CD4-positive, alpha-beta T cell treated with Interleukin-10 for 1 hour (primary cell): ENCODE data around the gene MRRF.
"Not testable (repeated sequence)": the region's sequence is repeated elsewhere in the genome, so short reads cannot be mapped to it uniquely, and the experiment has no call there.

ENCODE experiments used
- DNase-seq: peaks from one replicate; pipeline ENCODE4 v3.0.0-alpha.2; 2020

Gene MRRF

DNA sequence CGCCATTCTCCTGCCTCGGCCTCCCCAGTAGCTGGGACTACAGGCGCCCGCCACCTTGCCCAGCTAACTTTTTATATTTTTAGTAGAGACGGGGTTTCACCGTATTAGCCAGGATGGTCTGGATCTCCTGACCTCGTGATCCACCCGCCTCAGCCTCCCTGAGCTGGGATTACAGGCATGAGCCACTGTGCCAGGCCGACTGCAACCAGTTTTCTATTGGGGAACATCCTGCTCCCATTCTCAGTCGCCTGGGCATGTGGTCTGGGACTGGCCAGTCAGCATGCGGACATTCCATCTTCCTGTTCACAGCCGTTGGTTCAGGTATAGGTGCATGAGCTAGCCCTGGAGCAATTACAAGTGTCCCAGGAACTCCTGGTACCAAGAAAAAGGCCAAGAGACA lies 98.4 kb downstream of the MRRF start:
- not testable (repeated sequence) for DNase-seq

DNA sequence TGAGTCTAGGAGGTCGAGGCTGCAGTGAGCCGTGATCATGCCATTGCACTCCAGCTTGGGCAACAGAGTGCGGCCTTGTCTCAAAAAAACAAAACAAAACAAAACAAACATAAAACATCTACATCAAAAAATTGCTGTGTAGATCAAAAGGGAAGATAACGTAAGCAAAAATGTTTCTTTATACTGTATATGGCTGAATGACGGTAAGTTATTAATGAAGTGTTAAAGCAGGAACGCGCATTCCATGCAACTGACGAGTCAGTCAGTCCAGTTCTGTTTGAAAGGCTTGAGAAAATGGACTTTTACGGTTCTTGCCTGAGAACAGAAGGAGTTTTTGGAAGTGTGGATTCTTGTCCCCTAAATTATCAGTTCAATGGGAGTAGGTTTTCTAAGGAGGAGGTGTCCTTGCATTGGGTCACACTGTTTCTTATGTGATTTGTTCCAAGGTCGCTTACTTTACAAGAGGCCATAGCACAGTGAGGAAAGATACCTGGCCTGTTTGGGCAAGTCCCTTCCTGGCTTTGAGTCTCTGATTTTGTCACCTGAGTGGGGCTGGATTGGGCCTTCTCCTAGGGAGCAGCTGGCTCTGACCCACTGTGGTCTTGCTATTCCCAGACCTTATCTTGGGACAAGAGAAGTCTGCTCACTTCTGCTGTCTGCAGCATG lies 99.6 kb downstream of the MRRF start:
- no peak for DNase-seq

DNA sequence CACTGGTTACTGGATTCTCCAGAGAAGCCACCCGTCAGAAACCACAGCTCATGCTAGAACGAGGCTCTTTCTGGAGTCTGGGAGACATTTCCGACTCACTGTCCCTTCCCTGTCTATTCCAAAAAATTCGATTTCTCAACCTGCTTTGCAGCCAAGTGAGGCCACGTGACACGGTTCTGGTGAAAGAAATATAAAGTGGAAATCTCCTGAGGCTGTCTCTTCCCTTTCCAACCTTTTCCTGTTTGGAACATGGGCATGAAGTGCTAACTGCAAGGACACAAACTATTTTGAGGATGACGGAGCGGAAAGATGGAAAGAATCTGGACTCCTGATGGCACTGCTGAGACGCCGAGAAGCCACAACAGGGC lies 100.1 kb downstream of the MRRF start:
- DNase-seq: no peak

DNA sequence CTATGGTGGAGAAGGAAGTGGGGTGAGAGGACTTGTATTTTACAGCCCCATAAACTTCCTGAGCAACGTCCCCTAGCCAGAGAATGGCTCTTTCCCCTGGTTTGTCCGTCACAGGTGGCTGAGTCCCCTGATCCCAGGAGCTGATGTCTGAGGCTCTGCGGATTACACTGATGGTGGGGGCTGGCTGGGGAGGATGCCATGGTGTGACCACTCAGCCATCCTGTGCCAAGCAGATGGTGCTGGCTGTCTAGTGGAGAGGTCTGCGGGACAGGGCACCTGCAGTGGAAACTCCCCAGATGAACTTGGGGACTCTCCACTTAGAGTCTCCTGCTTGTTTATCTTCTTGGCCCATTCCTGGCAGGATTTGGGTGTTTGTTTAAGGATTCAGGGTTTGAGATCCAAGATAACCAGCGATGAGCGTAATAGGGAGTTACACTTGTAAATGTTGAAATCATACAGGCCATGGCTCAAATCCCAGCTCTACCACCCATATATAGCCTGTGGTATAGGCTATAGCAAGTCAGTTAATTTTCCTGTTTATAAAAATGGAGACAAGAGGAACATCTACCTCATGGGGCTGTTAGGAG lies 101.5 kb downstream of the MRRF start:
- DNase-seq: no peak

DNA sequence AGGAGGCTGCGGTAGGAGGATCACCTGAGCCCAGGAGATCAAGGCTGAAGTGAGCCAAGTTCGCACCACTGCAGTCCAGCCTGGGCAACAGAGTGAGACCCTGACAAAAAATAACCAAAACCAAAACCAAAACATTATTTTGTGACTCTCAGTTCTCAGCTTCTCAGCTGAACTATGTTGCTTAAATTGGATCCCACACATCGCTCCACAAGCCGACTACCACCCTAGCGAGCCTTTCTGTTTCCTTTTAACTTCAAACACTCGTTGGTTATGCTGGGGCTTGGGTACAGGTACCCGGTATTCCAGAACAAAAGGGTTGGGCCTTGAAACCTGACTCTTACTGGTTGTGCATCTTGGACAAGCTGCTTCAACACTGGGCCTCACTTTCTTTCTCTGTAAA lies 102.4 kb downstream of the MRRF start:
- DNase-seq: no peak

DNA sequence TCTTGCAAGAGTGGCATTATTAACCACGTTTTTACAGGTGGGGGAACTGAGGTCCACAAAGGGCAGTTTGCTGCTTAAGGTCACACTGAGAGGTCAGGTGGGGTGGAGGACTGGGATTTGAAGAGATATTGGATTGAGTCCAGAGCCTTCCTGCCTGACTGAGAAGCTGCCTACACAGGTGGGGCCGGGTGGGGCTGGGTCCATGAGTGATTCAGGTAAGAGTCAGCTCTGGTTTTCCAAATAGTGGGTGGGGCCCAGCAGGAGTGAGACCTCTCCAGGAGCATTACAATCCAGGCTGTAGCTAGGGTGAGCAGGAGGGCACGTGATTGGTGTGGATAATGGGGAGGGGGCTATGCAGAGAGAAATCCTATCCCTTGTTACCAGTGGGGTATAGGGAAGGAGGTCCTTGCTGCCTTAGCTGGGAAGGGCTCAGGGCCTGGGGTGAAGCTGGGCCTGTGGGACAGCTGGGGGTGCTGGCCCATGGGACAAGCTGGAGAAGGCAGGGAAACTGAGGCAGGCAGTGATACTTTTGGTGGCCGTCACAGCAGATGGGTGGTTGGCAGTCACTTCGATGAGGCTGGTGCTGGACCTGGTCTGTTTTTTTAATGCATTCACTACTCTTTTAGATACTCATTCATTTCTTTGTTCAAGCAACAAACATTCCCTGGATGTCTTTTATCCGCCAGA lies 103.2 kb downstream of the MRRF start:
- no peak for DNase-seq

DNA sequence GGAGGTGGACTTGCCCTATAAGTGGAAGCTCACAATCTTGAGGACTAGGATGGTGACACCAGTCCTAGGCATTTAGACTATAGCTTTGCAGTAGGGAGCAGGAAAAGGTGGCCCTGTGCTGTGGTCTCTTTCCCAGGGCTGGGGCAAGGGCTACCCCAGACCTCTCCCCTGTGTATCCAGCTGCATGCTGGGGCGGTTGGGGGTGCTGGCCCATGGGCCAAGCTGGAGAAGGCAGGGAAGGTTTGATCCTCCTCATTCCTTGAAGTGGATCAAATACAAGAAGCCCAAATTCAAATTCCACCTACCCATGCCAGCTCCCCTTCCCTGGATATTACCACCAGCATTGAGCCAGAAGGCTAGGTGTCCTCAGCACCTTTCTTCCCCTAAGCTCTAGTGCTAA lies 104.0 kb downstream of the MRRF start:
- DNase-seq: no peak

DNA sequence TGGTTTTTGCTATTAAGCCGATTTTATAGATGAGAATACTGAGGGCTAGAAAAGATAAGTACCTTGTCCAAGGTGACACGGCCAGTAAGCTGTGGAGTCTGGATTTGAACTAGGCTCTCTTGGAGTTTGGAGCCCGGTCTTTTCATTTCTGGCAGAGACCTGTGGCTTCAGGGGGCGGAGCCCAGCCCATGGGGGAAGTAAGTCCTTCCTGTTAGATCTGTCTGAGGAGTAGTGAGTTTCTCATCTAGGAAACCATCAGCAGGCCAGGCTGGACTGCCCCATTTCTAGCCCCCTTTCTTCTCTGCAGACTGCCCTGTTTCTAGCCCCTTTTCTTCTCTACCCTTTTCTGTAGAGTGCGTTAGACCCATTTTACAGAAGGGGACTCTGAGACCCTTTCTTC lies 105.6 kb downstream of the MRRF start:
- DNase-seq: no peak

DNA sequence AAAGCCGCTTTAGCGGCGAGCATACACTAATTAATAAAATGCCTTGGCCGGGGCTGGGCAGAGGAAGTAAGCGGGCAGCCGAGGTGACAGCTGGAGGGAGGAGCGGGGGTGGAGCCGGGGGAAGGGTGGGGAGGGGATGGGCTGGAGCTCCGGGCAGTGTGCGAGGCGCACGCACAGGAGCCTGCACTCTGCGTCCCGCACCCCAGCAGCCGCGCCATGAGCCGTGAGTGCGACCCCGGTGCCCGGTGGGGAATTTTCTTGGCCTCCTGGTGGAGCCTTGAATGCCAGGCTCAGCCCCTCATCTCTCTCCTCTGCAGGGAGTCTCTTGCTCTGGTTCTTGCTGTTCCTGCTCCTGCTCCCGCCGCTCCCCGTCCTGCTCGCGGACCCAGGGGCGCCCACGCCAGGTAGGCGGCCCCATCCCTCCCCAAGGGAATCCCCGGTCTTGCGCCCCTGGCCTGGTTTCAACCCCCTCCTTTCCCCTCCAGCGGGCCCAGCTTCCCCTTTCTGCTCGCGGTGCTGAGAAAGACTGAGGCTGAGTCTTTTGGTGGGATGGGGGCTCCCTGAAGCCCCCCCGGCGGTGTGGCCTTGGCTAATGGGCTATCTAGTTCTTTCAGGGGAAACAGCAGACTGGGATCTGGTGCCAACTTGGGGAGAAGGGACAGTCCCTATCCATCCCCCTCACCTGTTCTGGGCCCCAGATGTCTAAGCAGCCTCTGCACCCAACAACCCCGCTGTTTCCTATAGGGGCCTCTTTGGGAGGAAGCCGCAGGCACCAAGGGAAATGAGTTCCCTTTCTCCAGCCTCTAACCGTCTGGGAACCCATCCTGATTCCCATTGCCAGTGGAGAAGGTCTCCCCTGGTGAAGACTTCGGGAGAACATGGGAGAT lies 106.4 kb downstream of the MRRF start, which contains the start of gene PTGS1:
TSS of gene PTGS1 (plus strand) at position 156 of the 887 bp plus-strand sequence. CDS start at position 217, 61 bp downstream.
- DNase-seq: no peak

DNA sequence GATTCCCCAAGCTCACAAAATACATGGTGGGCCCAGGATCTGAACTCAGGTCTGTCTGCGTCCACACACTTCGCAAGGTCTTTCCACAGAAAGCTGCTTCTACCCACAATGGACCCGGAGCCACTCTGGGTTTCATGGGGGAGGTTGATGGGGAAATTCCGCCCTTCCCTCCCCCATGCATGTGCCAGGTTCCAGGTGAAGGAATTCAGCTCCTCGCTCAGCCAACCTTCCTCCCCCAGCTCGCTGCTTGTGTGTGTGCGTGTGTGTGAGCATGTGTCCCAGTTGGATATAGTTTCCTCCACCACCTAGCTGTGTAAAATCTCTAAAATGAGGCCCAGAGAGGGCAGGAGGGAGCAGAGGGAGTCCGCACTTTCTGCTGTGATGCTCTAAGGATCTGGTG lies 107.2 kb downstream of the MRRF start:
- DNase-seq: no peak

DNA sequence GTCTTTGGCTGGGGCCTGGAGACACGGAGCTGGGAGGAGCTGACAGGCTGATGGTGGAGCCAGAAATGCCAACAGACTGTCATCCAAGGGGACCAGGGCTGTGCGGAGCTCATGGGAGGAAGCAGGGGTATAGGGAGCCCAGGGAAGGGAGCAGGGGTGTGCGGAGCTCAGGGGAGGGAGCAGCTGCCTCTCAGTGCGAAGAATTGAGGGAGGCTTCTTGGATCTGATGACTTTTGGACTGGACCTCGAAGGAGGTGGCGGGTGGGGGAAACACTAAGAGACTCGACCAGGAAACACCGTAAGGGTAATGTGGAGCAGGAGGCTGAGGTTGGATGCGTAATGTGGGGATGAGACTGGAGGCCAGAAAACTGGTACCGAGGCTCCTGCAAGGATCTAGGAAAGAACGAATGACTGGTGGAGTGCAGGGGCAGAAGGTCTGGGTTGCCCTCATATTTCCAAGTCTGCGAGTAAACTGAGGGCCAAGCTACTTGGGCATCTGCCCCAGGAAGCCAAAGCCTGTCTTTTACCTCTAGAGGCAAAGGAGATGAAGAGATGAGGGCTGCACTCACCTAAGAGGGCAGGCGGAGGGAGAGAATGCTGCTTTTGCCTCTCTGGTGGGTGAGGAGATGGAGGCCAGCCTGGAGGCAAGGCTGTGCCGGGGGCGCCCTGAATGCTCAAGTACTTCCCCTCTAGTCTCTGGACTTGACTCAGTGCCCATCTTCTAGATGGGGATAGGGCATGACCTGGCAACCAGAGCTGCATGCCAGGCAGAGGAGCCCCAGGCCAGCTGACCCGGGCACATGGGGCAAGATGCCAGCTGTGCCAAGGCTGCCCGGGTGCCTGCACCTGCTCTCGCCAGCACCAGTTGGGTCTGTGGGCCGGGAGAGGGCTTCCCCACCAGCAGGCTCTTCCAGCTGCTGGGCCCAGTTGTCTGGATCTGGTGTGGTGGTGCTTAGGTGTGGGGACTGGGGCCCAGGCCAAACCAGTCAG lies 108.5 kb downstream of the MRRF start:
- no peak for DNase-seq

DNA sequence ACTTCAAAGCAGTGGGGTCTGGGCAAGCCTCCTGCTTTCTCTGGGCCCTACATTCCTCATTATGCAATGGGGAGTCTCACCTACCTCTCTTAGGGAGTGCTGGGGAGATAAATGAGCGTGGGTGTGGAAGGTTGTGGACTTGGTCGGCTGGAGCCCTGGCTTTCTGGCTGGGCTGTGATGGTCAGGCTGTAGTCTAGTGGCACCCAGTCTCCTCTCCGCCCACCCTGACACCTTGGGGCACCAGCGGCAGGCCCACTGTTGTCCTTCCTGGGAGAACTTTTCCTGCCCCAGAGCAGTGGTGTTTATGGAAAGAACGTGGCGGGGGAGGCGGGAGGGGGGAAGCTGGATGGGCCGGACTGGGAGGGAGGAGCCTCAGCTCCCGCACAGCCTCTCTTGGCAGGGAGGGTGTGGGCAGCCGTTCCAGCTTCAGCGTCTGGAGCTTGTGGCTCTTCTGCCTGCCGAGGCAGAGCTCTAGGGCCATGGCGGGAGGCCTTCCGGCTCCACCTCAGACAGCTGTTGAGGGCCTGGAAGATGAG lies 110.3 kb downstream of the MRRF start:
- no peak for DNase-seq

DNA sequence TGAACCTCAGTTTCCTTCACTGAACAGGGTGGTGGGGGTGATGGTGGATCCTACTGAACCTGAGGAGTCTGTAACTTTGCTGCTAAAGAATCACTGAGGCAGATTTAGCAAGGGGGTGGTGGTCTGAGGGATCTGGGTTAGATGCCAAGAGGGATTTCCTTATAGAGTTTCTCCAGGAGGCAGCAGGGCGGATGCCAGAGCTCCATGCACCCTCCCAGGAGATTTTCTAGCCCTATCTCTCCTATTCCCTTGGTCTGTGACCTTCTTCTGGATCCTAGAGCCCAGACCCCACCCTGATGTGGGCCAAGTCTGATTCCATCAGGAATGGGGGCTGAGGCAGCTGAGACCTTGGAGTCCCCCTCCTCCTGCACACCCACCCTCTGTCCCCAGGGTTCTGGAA lies 112.1 kb downstream of the MRRF start:
- DNase-seq: no peak

DNA sequence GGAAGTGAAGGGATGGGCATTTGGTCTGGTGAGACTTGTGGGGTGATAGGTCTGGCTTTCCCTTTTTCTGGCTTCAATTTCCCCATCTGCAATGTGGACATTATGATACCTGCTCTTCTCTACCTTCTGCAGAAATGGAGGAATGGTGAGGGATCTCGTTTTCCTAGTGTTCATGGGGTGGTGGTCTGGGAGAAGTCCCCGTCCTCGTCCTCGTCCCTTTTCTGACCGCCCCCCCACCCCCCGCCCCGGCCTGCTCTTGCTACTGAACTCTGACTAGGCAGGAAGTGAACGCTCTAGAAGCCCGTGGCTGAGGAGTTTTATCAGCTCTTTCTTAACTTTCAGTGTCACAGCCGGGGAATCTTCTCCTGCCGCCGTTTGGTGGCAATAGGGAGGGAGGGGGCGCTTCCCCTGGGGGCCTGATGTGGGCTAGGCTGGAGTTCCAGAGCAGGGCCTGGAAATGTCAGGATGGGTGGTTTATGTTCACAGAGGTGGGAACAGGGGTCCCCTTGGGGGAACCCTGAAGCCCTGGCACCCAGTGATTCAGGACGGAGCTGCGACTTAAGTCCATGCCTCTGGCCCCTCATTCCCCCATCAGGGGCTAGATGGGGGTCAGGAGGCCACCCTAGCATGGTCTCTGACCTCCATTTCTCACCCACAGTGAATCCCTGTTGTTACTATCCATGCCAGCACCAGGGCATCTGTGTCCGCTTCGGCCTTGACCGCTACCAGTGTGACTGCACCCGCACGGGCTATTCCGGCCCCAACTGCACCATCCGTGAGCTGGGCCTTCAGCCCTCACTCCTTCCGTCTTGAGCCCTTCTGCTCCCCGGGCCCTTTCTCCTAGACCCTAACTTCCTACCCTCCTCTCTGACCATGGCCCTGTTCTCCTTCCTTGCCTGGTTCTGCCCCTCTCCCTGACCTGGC lies 112.8 kb downstream of the MRRF start:
- no peak for DNase-seq

DNA sequence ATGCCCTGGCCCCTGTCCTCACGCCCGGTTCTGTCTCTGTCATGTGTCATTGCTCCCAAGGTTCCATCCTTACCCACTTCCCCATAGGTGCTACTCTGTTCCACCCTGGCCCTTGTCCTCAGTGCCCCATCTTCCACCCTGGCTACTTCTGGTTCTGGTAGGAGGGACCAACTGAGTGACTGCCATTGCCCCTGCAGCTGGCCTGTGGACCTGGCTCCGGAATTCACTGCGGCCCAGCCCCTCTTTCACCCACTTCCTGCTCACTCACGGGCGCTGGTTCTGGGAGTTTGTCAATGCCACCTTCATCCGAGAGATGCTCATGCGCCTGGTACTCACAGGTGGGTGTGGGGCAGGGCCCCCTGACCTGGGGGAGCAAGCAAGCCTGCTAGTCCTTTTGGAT lies 113.6 kb downstream of the MRRF start:
- no peak for DNase-seq

DNA sequence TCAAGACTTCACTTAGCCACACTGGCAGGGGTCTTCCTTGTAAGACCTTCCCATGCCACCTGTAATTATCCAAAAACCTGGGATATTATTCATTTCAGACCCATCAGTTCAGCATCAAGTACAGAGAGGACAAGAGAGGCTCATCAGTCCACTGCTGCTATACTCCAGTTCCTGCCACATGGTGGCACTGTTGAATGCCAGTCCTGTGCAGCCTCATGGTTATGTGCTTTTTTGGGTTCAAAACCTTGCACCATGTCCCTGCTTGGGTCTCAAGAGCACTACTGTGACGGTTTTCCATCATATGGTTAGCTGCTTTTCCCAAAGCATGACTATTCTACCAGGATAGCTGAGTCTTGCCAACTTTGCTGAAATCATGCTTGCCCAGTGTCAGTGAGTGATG lies 114.7 kb downstream of the MRRF start:
- DNase-seq: no peak

DNA sequence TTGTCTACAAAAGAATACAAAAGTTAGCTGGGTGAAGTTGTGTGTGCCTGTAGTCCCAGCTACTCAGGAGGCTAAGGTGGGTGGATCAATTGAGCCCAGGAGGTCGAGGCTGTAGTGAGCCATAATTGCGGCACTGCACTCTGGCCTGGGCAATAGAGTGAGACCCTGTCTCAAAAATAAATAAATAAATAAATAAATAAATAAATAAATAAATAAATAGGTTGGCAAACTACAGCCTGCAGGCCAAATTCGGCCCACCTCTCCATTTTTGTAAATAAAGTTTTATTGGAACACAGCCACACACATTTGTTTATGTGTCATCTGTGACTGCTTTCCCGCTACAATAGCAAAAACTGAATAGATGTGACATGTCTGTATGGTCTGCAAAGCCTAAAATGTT lies 115.6 kb downstream of the MRRF start:
- no peak for DNase-seq
